ENCODE results near the gene LNPK. TPM values are rescaled to one million over a fixed set of nuclear protein-coding genes. Genes with fewer than 3 reads are reported as not detected.
"Not testable (repeated sequence)": the region's sequence is repeated elsewhere in the genome, so short reads cannot be mapped to it uniquely, and the experiment has no call there.

Gene LNPK
- polyA plus RNA-seq, 1 donor from 2014 or later = 10.4 TPM

DNA sequence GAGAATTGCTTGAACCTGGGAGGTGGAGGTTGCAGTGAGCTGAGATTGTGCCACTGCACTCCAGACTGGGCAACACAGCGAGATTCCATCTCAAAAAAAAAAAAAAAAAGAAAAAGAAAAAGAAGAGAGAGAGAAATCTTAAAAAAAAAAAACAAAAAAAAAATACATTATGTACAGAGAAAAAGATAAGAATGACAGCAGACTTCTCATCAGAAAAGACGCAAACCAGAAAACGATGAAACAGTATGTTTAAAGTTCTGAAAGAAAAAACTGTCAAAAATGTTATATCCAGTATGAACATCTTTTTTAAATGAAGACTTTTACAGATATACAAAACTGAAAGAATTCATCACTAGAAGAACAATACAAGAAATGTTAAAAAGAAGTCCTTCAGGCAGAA is 60.4 kb downstream of the LNPK start:
- Mint-ChIP-seq H3K4me3 (no peak overlapping the region), H3K4me1 (no peaks in the 10 kb centered on the region), H3K9me3 (peaks cover 0 to 5% (median 0%) of the 10 kb centered on the region in 3 donors), H3K27me3 (no peaks in the 10 kb centered on the region), H3K36me3 (peaks cover 6% of the 10 kb centered on the region), H3K27ac (no peak overlapping the region)

DNA sequence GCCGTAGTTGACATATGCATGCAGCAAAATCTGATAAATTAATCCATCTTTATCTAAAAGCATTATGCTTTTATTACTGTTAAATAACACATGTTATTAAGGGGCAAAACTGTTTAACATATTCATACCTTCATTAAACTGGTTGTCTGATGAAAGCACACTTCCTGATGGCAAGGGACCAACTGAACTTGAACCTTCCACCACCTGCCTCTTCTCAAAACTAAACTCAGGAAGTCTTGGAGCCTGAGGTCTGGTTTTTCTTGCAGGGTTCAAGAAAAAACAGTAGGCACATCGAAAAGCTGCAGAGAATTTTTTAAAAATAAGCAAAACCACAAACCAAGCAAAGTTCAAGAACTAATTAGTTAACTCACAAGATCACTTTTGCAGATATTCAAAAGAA is 64.9 kb downstream of the LNPK start:
- H3K27ac Mint-ChIP-seq = no peak overlapping the region
- H3K4me1 Mint-ChIP-seq = no peaks in the 10 kb centered on the region
- no peak overlapping the region for H3K4me3 Mint-ChIP-seq
- peaks cover 14% of the 10 kb centered on the region for H3K36me3 Mint-ChIP-seq
- H3K9me3 Mint-ChIP-seq = peaks cover 0 to 5% (median 0%) of the 10 kb centered on the region in 3 donors
- no peaks in the 10 kb centered on the region for H3K27me3 Mint-ChIP-seq

DNA sequence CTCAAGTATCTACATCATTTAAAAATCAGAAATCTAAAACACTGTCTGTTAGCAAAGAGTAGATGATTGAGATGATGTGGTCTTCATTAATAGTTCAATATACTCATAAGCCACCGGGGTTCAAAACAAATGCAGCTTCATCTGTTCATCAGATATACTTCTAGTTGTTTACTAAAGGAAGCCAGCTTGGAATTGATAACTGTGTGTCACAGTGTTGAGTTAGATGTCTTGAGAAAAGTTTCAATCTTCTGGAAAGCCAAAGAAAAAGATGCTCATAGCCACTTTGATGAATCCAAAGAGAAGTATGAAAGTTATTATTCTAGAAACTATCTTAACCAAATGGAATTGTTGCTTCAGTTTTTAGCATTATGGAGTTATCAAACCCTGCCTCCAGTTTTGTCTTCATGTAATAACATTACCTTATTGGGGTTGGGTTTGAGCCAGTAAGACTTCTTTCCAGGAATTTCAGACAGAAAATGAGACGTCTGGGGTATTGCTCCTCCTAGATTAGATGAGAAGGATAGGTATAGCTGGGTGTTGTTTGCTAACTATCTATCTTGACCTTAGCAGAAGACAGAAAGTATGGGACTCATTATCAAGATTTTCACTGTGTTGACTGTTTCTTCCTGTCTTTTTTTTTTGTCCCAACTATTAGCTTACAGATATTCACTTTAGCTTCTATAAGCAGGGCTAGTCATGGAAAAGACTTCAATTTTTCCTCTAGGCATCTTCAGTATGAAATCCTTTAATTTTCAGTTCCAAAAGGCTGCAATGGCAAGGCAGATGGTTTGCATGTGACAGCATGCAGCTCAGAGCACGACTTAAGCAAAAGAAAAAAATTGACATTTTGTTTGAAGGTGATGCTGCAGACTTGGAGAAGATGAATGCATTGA is 66.5 kb downstream of the LNPK start:
- Mint-ChIP-seq H3K9me3 (no peaks in the 10 kb centered on the region), H3K27me3 (no peaks in the 10 kb centered on the region), H3K4me1 (no peaks in the 10 kb centered on the region), H3K36me3 (peaks cover 14% of the 10 kb centered on the region), H3K27ac (no peak overlapping the region), H3K4me3 (no peak overlapping the region)

DNA sequence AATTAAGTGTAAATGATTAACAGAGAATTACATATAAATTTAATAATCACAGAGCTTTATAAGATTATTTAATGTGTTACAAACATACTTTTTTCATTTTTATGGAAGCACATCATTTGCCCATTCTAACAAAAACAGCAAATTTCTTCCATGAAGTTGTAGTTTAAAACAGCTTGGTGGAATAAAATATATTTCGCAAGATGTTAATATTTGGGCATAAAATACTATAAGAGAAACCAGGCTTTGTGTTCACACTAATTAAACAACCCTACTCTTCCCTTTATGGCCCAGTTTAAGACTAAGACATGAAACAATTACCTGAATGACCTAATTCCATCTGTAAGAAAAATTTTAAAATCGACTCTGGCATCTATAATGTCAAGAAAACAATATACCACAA is 69.4 kb downstream of the LNPK start:
- Mint-ChIP-seq H3K4me3 (no peak overlapping the region), H3K36me3 (peaks cover 17% of the 10 kb centered on the region), H3K27me3 (no peaks in the 10 kb centered on the region), H3K9me3 (no peaks in the 10 kb centered on the region), H3K27ac (no peak overlapping the region), H3K4me1 (no peaks in the 10 kb centered on the region)

DNA sequence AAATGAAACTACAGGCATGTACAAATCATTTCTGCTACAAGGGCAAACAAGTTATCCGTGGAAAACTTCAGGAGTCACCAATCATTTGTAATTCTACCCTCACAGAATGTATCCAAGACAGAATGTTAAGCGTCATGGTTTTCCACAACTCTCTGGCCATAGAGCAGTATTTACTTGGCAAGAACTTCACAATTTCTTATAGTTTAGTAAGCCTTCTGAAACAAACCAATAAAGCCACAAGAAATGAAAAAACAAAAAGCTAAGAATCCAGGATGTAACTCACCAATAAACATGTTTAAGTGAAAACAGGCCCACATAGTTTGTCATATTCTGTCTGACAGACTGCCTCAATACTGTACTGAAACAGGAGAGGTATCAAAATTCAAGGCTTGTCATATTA is 70.3 kb downstream of the LNPK start:
- Mint-ChIP-seq H3K27ac (no peak overlapping the region), H3K27me3 (no peaks in the 10 kb centered on the region)

DNA sequence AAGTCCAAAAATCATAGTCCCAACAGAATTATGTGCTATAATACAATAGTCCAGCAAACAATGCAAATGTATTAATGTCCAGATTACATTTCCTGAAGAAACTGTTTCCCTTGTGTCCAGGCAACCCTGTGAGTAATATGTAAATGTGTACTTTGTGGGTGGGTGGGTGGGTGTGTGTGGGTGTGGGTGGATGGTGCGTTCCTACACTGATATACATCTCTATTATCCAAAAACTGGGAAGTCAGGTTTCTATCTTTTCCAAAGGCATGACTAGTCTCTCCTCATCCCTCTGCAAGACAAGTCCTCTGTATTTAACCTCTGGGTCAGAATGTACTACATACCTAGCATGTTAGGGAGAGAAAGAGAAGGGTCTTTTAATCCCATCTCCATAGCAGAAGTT is 71.6 kb downstream of the LNPK start:
- Mint-ChIP-seq H3K27me3 (no peaks in the 10 kb centered on the region), H3K4me1 (no peaks in the 10 kb centered on the region), H3K9me3 (no peaks in the 10 kb centered on the region), H3K27ac (no peak overlapping the region), H3K4me3 (no peak overlapping the region), H3K36me3 (peaks cover 12% of the 10 kb centered on the region)

More for the DNA sequence above, 70.3 kb downstream of the LNPK start:
- peaks cover 20% of the 10 kb centered on the region for H3K36me3 Mint-ChIP-seq
- no peaks in the 10 kb centered on the region for H3K9me3 Mint-ChIP-seq
- no peak overlapping the region for H3K4me3 Mint-ChIP-seq
- no peaks in the 10 kb centered on the region for H3K4me1 Mint-ChIP-seq

DNA sequence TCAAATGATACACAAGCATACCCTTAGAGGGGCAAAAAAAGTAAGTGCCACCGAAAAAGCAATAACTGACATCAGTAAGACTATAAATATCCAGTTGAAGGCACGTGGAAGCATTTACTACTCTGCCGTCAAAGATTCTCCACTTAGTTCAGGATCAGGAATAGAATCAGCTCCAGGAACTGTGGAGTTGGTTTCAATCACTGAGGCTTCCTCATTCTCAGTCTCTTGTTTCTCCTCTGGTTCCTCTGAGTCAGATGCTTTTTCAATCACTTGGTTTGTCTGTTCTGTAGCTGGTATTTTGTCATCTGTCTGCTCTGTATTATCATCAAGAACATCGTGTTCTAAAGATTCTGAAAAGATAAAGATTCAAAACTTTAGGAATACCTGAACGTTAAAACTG is 72.2 kb downstream of the LNPK start:
- Mint-ChIP-seq H3K36me3 (peaks cover 15% of the 10 kb centered on the region), H3K27ac (no peak overlapping the region), H3K4me1 (no peaks in the 10 kb centered on the region), H3K9me3 (no peaks in the 10 kb centered on the region), H3K4me3 (no peak overlapping the region), H3K27me3 (no peaks in the 10 kb centered on the region)

DNA sequence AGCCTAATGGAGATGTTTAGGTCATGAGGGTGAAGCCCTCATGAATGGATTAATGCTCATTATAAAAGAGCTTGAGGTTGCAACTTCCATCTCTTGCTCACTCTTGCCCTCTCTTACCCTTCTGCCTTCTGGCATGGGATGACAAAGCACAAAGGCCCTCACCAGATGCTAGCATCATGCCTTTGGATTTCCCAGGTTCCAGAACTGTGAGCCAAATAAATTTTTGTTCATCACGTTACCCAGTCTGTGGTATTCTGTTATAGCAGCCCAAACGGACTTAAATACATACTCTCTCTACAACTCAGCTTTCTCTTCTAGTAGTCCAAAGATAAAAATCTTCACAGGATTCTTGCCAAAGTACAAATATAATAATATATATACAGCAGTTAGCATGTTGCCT is 75.8 kb downstream of the LNPK start:
- Mint-ChIP-seq H3K4me3 (no peak overlapping the region), H3K27ac (no peak overlapping the region), H3K36me3 (peaks cover 14% of the 10 kb centered on the region), H3K27me3 (no peaks in the 10 kb centered on the region), H3K4me1 (peaks cover 0 to 2% (median 0%) of the 10 kb centered on the region in 3 donors), H3K9me3 (no peaks in the 10 kb centered on the region)

DNA sequence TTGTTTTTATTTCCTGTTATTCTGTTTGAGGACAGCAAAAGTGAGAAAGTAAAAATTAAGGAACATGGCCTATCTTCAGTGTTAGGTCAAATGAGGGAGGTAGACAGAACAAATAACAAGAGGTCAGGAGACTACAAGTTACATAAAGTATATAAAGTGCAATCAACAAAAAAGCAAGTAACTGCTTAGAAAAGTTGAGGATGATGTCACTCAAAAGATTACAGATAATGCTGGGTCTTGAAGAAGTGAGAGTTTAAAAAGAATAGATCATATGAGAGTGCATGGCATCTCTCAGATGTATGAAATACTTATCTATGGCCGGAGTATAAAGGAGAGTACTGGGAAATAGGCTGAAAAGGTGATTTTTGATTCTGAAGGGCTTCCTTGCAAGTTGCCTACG is 79.9 kb downstream of the LNPK start:
- H3K4me3 Mint-ChIP-seq = no peak overlapping the region
- H3K27ac Mint-ChIP-seq = no peak overlapping the region

DNA sequence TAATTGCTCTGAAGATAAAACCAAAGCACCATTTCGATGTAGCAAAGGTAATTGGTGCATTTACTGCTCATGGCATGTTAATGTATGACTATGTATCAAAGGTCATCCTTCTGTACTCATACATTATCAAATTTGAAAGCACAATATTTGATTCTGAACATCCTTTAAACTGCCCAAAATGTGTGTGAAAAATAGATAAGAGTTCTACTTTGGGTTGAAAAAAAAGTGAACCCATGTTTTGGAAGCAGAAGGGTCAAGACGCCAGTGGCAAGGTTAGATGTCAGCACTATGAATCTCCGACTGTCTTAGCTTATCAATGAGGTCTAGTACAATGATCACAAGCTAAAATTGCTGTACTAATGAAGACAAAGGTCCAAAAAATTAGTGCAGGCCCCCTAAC is 83.1 kb downstream of the LNPK start:
- no peaks in the 10 kb centered on the region for H3K9me3 Mint-ChIP-seq
- peaks cover 0 to 2% (median 0%) of the 10 kb centered on the region in 3 donors for H3K4me1 Mint-ChIP-seq
- no peak overlapping the region for H3K4me3 Mint-ChIP-seq
- H3K36me3 Mint-ChIP-seq = peaks cover 2% of the 10 kb centered on the region
- no peak overlapping the region for H3K27ac Mint-ChIP-seq
- H3K27me3 Mint-ChIP-seq = peaks cover 2% of the 10 kb centered on the region

More for the DNA sequence above, 79.9 kb downstream of the LNPK start:
- Mint-ChIP-seq H3K9me3 (no peaks in the 10 kb centered on the region), H3K4me1 (peaks cover 0 to 2% (median 0%) of the 10 kb centered on the region in 3 donors), H3K27me3 (no peaks in the 10 kb centered on the region), H3K36me3 (peaks cover 6% of the 10 kb centered on the region)

DNA sequence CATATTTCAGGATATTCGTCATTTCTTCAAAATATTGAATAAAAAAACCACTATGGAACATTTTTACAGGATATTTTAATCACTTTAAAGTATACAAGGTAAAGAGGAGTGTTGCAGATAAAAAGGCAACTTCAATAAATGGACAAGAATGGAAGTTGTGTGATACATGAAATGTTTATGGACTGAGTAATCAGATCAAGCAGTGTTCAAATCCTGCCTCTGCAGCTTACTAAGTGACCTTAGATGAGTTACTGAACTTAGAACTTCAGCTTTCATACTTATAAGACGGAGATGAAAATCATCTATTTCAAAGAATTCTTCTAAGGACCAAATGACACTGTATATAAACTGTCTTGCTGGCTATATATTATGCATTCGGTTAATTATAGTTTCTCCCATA is 87.2 kb downstream of the LNPK start:
- H3K27me3 Mint-ChIP-seq = peaks cover 5% of the 10 kb centered on the region
- H3K4me1 Mint-ChIP-seq = no peaks in the 10 kb centered on the region
- no peaks in the 10 kb centered on the region for H3K36me3 Mint-ChIP-seq
- no peak overlapping the region for H3K4me3 Mint-ChIP-seq
- peaks cover 0 to 4% (median 0%) of the 10 kb centered on the region in 3 donors for H3K9me3 Mint-ChIP-seq
- no peak overlapping the region for H3K27ac Mint-ChIP-seq

DNA sequence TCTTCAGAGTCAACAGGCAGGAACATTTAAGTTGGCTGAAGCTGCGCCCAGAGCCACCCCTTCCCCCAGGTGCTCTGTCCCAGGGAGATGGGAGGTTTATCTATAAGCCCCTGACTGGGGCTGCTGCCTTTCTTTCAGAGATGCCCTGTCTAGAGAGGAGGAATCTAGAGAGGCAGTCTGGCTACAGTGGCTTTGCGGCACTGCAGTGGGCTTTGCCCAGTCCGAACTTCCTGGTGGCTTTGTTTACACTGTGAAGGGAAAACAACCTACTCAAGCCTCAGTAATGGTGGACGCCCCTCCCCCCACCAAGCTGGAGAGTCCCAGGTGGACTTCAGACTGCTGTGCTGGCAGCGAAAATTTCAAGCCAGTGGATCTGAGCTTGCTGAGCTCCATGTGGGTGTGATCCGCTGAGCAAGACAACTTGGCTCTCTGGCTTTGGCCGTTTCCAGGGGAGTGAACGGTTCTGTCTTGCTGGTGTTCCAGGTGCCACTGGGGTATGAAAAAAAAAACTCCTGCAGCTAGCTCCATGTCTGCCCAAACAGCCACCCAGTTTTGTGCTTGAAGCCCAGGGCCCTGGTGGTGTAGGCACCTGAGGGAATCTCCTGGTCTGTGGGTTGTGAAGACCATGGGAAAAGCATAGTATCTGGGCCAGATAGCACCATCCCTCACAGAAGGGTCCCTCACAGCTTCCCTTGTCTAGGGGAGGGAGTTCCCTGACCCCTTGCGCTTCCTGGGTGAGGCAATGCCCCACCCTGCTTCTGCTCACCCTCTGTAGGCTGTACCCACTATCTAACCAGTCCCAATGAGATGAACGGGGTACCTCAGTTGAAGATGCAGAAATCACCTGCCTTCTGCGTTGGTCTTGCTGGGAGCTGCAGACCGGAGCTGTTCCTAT is 88.0 kb downstream of the LNPK start:
- H3K27ac Mint-ChIP-seq, H3K4me3 Mint-ChIP-seq, H3K9me3 Mint-ChIP-seq, H3K36me3 Mint-ChIP-seq, H3K27me3 Mint-ChIP-seq, H3K4me1 Mint-ChIP-seq: not testable (repeated sequence)

DNA sequence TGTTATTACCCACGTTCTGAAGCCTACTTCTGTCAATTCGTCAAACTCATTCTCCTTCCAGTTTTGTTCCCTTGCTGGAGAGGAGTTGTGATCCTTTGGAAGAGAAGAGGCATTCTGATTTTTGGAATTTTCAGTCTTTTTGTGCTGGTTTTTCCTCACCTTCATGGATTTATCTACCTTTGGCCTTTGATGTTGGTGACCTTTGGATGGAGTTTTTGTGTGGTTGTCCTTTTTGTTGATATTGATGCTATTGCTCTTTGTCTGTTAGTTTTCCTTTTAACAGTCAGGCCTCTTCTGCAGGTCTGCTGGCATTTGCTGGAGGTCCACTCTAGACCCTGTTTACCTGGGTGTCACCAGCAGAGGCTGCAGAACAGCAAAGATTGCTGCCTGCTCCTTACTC is 88.8 kb downstream of the LNPK start:
- H3K4me1 Mint-ChIP-seq, H3K9me3 Mint-ChIP-seq, H3K36me3 Mint-ChIP-seq, H3K27ac Mint-ChIP-seq, H3K4me3 Mint-ChIP-seq, H3K27me3 Mint-ChIP-seq: not testable (repeated sequence)

DNA sequence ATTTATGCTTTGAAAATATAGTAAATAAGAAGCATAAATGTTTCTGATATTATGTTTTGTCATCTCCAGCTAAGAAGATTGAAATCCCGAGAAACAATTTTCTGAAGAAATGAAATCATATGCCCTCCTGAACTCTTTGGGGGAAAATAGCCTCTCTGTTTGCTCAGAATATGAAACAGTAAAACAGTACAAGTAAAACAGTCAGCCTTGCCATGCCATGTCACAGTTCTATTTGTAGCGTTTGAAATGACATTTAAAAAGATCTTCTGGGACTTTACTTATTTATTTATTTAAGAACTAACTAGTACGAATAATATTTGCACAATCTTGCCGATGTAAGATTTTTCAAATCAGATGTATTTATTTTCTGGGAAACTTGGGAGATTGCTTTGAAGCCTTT is 98.0 kb downstream of the LNPK start:
- no peaks in the 10 kb centered on the region for H3K4me1 Mint-ChIP-seq
- H3K27me3 Mint-ChIP-seq = peaks cover 9% of the 10 kb centered on the region

DNA sequence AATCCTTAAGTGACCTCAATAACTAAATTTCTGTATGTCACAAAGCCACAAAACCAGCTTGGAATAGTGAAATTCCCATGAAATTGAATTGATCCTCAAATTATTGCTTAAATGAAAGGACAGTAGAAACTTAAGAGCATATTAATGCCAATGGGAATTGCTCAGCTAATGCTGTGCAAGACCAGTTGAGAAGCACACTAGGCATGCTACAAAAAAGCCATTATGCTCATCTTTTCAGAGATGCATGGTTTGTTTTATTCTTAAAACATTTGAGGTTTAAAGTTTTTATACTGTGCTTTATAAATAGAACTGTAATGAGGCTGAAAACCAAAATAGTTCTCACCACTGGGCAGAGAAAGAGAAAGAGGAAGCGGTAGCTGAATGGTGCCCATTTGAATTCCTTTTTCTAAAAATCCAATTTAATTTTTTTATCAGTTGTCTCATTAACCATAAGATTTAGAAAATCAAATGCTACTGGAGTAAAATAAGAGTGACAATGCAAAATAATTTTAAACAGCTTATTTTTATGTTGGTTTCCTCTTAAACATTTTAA is 98.6 kb downstream of the LNPK start:
- Mint-ChIP-seq H3K4me3 (no peak overlapping the region), H3K27me3 (peaks cover 8% of the 10 kb centered on the region), H3K4me1 (no peaks in the 10 kb centered on the region), H3K27ac (no peak overlapping the region), H3K36me3 (no peaks in the 10 kb centered on the region), H3K9me3 (peaks cover 0 to 2% (median 0%) of the 10 kb centered on the region in 3 donors)

More for the DNA sequence above, 98.0 kb downstream of the LNPK start:
- Mint-ChIP-seq H3K27ac (no peak overlapping the region), H3K36me3 (no peaks in the 10 kb centered on the region), H3K9me3 (peaks cover 0 to 2% (median 0%) of the 10 kb centered on the region in 3 donors), H3K4me3 (no peak overlapping the region)
